ENCODE results near the gene ABHD5. TPM values are rescaled to one million over a fixed set of nuclear protein-coding genes. Genes with fewer than 3 reads are reported as not detected.
"Not testable (repeated sequence)": the region's sequence is repeated elsewhere in the genome, so short reads cannot be mapped to it uniquely, and the experiment has no call there.

The ABHD5 gene
- total and polyA plus RNA-seq, 9 donors: 4.4 to 36.2 (median 11.3) TPM

GRCh38 chr3:43647331-43648166, 43.2 kb upstream of the ABHD5 start:
- intact Hi-C loops (cut with DNase I): no loop called here
- no peaks in the 10 kb centered on the region for H3K27me3 ChIP-seq
- no peak overlapping the region for H3K27ac ChIP-seq
- no peaks in the 10 kb centered on the region for H3K4me1 ChIP-seq (ENCODE audit: insufficient read depth)
- H3K4me3 ChIP-seq: no peak overlapping the region
- H3K9me3 ChIP-seq: no peaks in the 10 kb centered on the region
- no peaks in the 10 kb centered on the region for H3K36me3 ChIP-seq
- DNase-seq: no peak
- TF ChIP-seq, protein P1, sequence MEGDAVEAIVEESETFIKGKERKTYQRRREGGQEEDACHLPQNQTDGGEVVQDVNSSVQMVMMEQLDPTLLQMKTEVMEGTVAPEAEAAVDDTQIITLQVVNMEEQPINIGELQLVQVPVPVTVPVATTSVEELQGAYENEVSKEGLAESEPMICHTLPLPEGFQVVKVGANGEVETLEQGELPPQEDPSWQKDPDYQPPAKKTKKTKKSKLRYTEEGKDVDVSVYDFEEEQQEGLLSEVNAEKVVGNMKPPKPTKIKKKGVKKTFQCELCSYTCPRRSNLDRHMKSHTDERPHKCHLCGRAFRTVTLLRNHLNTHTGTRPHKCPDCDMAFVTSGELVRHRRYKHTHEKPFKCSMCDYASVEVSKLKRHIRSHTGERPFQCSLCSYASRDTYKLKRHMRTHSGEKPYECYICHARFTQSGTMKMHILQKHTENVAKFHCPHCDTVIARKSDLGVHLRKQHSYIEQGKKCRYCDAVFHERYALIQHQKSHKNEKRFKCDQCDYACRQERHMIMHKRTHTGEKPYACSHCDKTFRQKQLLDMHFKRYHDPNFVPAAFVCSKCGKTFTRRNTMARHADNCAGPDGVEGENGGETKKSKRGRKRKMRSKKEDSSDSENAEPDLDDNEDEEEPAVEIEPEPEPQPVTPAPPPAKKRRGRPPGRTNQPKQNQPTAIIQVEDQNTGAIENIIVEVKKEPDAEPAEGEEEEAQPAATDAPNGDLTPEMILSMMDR (IDR thresholded peaks at IDR 0.05): no peak
- TF ChIP-seq POLR2A (IDR thresholded peaks at IDR 0.05): no peak
- no peak for TF ChIP-seq EP300 (IDR thresholded peaks at IDR 0.05)
- 70 to 74% (median 72%) methylated on average over 6 of the region's 6 CpGs for WGBS, 3 donors

DNA sequence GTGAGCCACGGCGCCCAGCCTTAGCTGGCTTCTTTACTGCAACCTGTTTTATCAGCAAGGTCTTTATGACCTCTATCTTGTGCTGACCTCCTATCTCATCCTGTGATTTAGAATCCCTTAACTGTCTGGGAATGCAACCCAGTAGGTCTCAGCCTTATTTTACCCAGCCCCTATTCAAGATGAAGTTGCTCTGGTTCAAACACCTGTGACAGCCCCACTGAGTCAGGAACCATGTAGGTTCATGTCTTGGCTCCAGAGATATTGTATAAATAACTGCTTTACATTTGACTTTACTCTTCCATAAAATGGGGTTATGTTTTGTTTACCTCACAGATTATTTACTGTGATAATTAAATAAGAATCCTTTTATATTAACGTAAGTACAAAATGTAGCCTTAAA, 41.8 kb upstream of the ABHD5 start:
- 77 to 83% (median 77%) methylated on average over 3 of the region's 3 CpGs for WGBS, 3 donors
- Histone ChIP-seq H3K36me3 (no peaks in the 10 kb centered on the region), H3K27me3 (no peaks in the 10 kb centered on the region), H3K9me3 (no peaks in the 10 kb centered on the region), H3K27ac (no peak overlapping the region), H3K4me1 (ENCODE audit: insufficient read depth) (no peaks in the 10 kb centered on the region), H3K4me3 (no peak overlapping the region)
- intact Hi-C loops (cut with DNase I): no loop called here
- DNase-seq: no peak
- no peak for TF ChIP-seq POLR2A (IDR thresholded peaks at IDR 0.05)
- TF ChIP-seq, protein P1 (IDR thresholded peaks at IDR 0.05): no peak
- TF ChIP-seq EP300 (IDR thresholded peaks at IDR 0.05): no peak

DNA sequence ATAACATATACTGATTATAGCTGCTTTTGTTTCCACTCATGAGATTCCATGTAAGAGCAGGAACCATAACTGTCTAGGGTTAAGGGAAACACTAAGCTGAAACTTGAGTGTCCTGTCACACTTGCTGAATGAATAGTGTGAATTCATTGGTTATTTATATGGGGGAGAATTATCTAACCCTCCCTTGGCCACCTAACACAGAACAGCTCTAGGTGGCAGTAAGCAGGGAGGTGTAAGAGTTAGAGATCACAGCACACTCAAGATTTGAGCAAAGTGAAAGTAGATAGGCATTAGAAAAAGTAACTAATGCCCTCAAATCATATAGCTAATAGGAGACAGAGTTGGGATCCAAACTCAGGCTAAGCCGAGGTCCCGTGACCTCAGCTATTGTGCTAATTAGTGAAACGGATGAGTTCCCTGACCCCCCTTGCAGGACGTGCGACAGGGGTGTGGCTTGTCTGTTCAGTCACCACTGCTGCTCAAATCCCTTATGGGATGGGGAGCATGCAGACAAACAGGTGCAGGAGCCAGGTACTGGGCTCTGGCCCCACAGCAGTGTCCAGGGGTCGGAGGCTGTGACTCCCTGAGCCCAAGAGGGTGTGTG, 41.3 kb upstream of the ABHD5 start:
- Histone ChIP-seq H3K27me3 (no peaks in the 10 kb centered on the region), H3K27ac (no peak overlapping the region), H3K36me3 (no peaks in the 10 kb centered on the region), H3K9me3 (no peaks in the 10 kb centered on the region), H3K4me1 (ENCODE audit: insufficient read depth) (no peaks in the 10 kb centered on the region), H3K4me3 (no peak overlapping the region)
- 51 to 63% (median 56%) methylated on average over 6 of the region's 6 CpGs for WGBS, 3 donors
- TF ChIP-seq POLR2A (IDR thresholded peaks at IDR 0.05) (no peak), EP300 (IDR thresholded peaks at IDR 0.05) (no peak)
- TF ChIP-seq, protein P1 (IDR thresholded peaks at IDR 0.05): no peak
- DNase-seq: no peak
- intact Hi-C loops (cut with DNase I): no loop called here

DNA sequence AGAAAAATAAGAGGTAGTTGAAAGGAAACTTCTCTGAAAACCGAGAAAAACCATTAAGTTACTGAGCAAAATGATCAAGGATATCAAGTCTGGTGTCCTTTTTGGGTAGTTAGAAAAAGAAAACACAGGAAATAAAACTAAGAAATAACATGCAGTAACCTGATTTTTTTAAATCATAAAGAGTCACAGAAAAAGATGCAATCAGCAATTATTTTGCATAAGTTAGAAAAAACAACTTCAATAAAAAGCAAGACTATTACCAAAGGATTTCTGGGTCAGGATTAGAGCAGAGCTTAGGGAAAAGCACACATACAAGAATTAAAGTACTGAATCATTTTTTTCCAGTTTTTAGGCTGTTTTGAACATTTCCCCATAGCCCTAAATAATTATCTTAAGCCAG, 40.4 kb upstream of the ABHD5 start:
- 2 to 25% (median 19%) methylated on average over 1 of the region's 1 CpG for WGBS, 3 donors
- no peak for DNase-seq
- intact Hi-C loops (cut with DNase I): no loop called here
- Histone ChIP-seq H3K4me3 (no peak overlapping the region), H3K9me3 (no peaks in the 10 kb centered on the region), H3K36me3 (no peaks in the 10 kb centered on the region), H3K27ac (no peak overlapping the region), H3K4me1 (ENCODE audit: insufficient read depth) (no peaks in the 10 kb centered on the region), H3K27me3 (no peaks in the 10 kb centered on the region)
- TF ChIP-seq, protein P1 (IDR thresholded peaks at IDR 0.05): no peak
- TF ChIP-seq EP300 (IDR thresholded peaks at IDR 0.05): no peak
- TF ChIP-seq POLR2A (IDR thresholded peaks at IDR 0.05): no peak

DNA sequence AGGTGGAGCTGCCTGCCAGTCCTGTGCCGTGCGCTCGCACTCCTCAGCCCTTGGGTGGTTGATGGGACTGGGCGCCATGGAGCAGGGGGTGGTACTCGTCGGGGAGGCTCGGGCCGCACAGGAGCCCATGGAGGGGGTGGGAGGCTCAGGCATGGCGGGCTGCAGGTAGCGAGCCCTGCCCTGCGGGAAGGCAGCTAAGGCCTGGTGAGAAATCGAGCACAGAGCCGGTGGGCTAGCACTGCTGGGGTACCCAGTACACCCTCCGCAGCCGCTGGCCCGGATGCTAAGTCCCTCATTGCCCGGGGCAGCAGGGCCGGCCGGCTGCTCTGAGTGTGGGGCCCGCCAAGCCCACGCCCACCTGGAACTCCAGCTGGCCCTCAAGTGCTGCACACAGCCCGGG, 34.3 kb upstream of the ABHD5 start:
- H3K36me3 ChIP-seq; H3K4me3 ChIP-seq; H3K27ac ChIP-seq; H3K4me1 ChIP-seq (ENCODE audit: insufficient read depth); H3K27me3 ChIP-seq; H3K9me3 ChIP-seq; intact Hi-C loops (cut with DNase I); DNase-seq: not testable (repeated sequence)
- WGBS, 3 donors: 95 to 97% (median 96%) methylated on average over 21 to 22 of the region's 22 CpGs
